PC-9 (cell line): Measurements from ENCODE around the gene SLC7A5. TPM values are rescaled to one million over a fixed set of nuclear protein-coding genes. Genes with fewer than 3 reads are reported as not detected.
"Not testable (repeated sequence)": the region's sequence is repeated elsewhere in the genome, so short reads cannot be mapped to it uniquely, and the experiment has no call there.

Source experiments
- BruUV-seq: library from RNA; stranded (reverse); fragments of 400-500 nt; replicated peaks from 2 replicates; lab custom pipeline; 2021; lab: Mats Ljungman, UMichigan
- CTCF ChIA-PET: fragments of 300-600 bp; sonication (Branson Sonifier 250); formaldehyde crosslinking; loops from one replicate; lab custom pipeline; 2022; ENCODE audit warnings: antibody characterized with exemption; lab: Charles Lee
- POLR2A ChIA-PET: fragments of 300-600 bp; sonication (Branson Sonifier 250); formaldehyde crosslinking; loops from one replicate; lab custom pipeline; 2022; ENCODE audit warnings: antibody characterized with exemption; ENCODE audit not compliant: unreplicated experiment; lab: Charles Lee
- DNase-seq, 2 experiments: peaks; one replicate each; pipeline versions ENCODE4 v3.0.0 to v3.0.0-alpha.2; 2015 to 2022; ENCODE audit warnings: mixed read lengths in 1 of 2
- H2AFZ ChIP-seq: fragments of 200-600 bp; sonication (generic); 2 replicates; pipeline ENCODE4 v1.8.1; 2017; ENCODE audit warnings: antibody characterized with exemption
- H3F3A ChIP-seq: fragments of 200-600 bp; sonication (generic); 2 replicates; pipeline ENCODE4 v1.8.1; 2017; ENCODE audit warnings: antibody characterized with exemption, mild to moderate bottlenecking, low read depth; ENCODE audit not compliant: insufficient read depth
- H3K27ac ChIP-seq: fragments of 200-600 bp; sonication (generic); 2 replicates; pipeline ENCODE4 v1.6.1; 2016; ENCODE audit warnings: mixed run types
- H3K27me3 ChIP-seq: fragments of 200-600 bp; sonication (generic); 2 replicates; pipeline ENCODE4 v1.6.1; 2016; ENCODE audit warnings: low read depth, mixed run types; ENCODE audit not compliant: insufficient read depth
- H3K36me3 ChIP-seq: fragments of 200-600 bp; sonication (generic); 2 replicates; pipeline ENCODE4 v1.6.1; 2016; ENCODE audit warnings: low read depth, mixed run types
- H3K4me1 ChIP-seq: fragments of 200-600 bp; sonication (generic); replicated peaks from 2 replicates; pipeline ENCODE4 v1.6.1; 2016; ENCODE audit warnings: mixed run types; ENCODE audit not compliant: insufficient read depth
- H3K4me2 ChIP-seq: fragments of 200-600 bp; sonication (generic); 2 replicates; pipeline ENCODE4 v1.6.1; 2017; ENCODE audit warnings: mixed run types
- H3K4me3 ChIP-seq: fragments of 200-600 bp; sonication (generic); 2 replicates; pipeline ENCODE4 v1.6.1; 2016; ENCODE audit warnings: mixed run types
- H3K79me2 ChIP-seq: fragments of 200-600 bp; sonication (generic); 2 replicates; pipeline ENCODE4 v1.6.1; 2017; ENCODE audit warnings: low read depth, mixed run types
- H3K9me2 ChIP-seq: fragments of 200-600 bp; sonication (generic); 2 replicates; pipeline ENCODE4 v1.8.1; 2017; ENCODE audit warnings: mild to moderate bottlenecking; ENCODE audit not compliant: insufficient read depth
- H3K9me3 ChIP-seq: fragments of 200-600 bp; sonication (generic); 2 replicates; pipeline ENCODE4 v1.8.1; 2016; ENCODE audit warnings: low read depth; ENCODE audit not compliant: insufficient read depth
- H4K20me1 ChIP-seq: fragments of 200-600 bp; sonication (generic); 2 replicates; pipeline ENCODE4 v1.8.1; 2017; ENCODE audit not compliant: insufficient read depth
- CTCF ChIP-seq: fragments of 200-600 bp; sonication (generic); conservative IDR thresholded peaks from 2 replicates; pipeline ENCODE4 v1.6.1; 2017; ENCODE audit warnings: mixed run types, antibody characterized with exemption, mild to moderate bottlenecking, moderate library complexity
- EZH2 ChIP-seq: fragments of 200-600 bp; sonication (generic); IDR thresholded peaks from 2 replicates; pipeline ENCODE4 v1.8.0; 2017; ENCODE audit warnings: antibody characterized with exemption, low read depth
- intact Hi-C: fragments of 100-400 bp; cut with micrococcal nuclease; formaldehyde crosslinking; loops from one replicate; pipeline ENCODE4 v1.10.0; 2022; ENCODE audit not compliant: unreplicated experiment
- total RNA-seq: library from RNA; stranded (reverse); gene quantifications from 2 replicates; pipeline ENCODE4 v1.2.3, GENCODE V29; 2021

The SLC7A5 gene
- total RNA-seq, 1 experiment from 2014 or later = 496 TPM

- Histone ChIP-seq H3K4me1 (no peaks in the 10 kb centered on the region), H3K79me2 (no peaks in the 10 kb centered on the region), H3K4me3 (no peak overlapping the region), H2AFZ (no peak overlapping the region), H3K9me3 (peaks cover 15% of the 10 kb centered on the region), H3F3A (no peaks in the 10 kb centered on the region), H3K27ac (no peak overlapping the region), H3K4me2 (no peak overlapping the region), H3K27me3 (no peaks in the 10 kb centered on the region), H3K9me2 (no peaks in the 10 kb centered on the region), H3K36me3 (no peaks in the 10 kb centered on the region), H4K20me1 (no peaks in the 10 kb centered on the region)
- intact Hi-C loops = no loop called here
- POLR2A ChIA-PET = no interaction called here
- no peak for TF ChIP-seq CTCF
- TF ChIP-seq EZH2 = no peak
- CTCF ChIA-PET = interaction anchor here (1.0 kb wide), 1 partner anchor 10 kb away, joined by 3 read pairs; no protein-coding TSS in a partner anchor
- BruUV-seq = no TSS peak
- DNase-seq = no peak
These were observed 52.7 kb downstream of the SLC7A5 start for GRCh38 chr16:87816507-87817100.

- H3K27me3 ChIP-seq = no peaks in the 10 kb centered on the region
- intact Hi-C loops = no loop called here
- no peaks in the 10 kb centered on the region for H3F3A ChIP-seq
- no peak for DNase-seq
- BruUV-seq = no TSS peak
- no peaks in the 10 kb centered on the region for H4K20me1 ChIP-seq
- no peak overlapping the region for H3K4me3 ChIP-seq
- no peak overlapping the region for H3K27ac ChIP-seq
- no peak overlapping the region for H3K4me2 ChIP-seq
- no peaks in the 10 kb centered on the region for H3K79me2 ChIP-seq
- TF ChIP-seq CTCF = no peak
- TF ChIP-seq EZH2 = no peak
- no peak overlapping the region for H2AFZ ChIP-seq
- peaks cover 15% of the 10 kb centered on the region for H3K9me3 ChIP-seq
- no peaks in the 10 kb centered on the region for H3K9me2 ChIP-seq
- H3K4me1 ChIP-seq = no peaks in the 10 kb centered on the region
- CTCF ChIA-PET = interaction anchor here (1.0 kb wide), 1 partner anchor 9 kb away, joined by 3 read pairs; no protein-coding TSS in a partner anchor
- POLR2A ChIA-PET = no interaction called here
- H3K36me3 ChIP-seq = no peaks in the 10 kb centered on the region
These were observed 53.7 kb downstream of the SLC7A5 start for GRCh38 chr16:87815567-87815966.

GRCh38 chr16:87812200-87812656 lies 57.1 kb downstream of the SLC7A5 start:
- Histone ChIP-seq H4K20me1 (no peaks in the 10 kb centered on the region), H3K36me3 (no peaks in the 10 kb centered on the region), H3F3A (peaks cover 8% of the 10 kb centered on the region; the same call in 1 of the 2 replicates), H3K27ac (no peak overlapping the region), H3K27me3 (no peaks in the 10 kb centered on the region), H3K9me3 (peaks cover 7% of the 10 kb centered on the region; the same call in 1 of the 2 replicates), H3K4me3 (no peak overlapping the region), H3K9me2 (no peaks in the 10 kb centered on the region), H3K4me1 (peaks cover 7% of the 10 kb centered on the region), H2AFZ (no peak overlapping the region), H3K79me2 (no peaks in the 10 kb centered on the region), H3K4me2 (no peak overlapping the region)
- no peak for DNase-seq
- POLR2A ChIA-PET = no interaction called here
- intact Hi-C loops = no loop called here
- CTCF ChIA-PET = no interaction called here
- TF ChIP-seq EZH2 = no peak
- TF ChIP-seq CTCF = no peak
- BruUV-seq = no TSS peak

- H3K4me2 ChIP-seq, H3K36me3 ChIP-seq, DNase-seq, BruUV-seq, H2AFZ ChIP-seq, H3K79me2 ChIP-seq, POLR2A ChIA-PET, intact Hi-C loops, H3K27ac ChIP-seq, H3K4me3 ChIP-seq, H3K27me3 ChIP-seq, H4K20me1 ChIP-seq, H3K9me3 ChIP-seq, H3K9me2 ChIP-seq, CTCF ChIA-PET: not testable (repeated sequence)
- H3K4me1 ChIP-seq = peaks cover 12% of the 10 kb centered on the region
- H3F3A ChIP-seq = peaks cover 11% of the 10 kb centered on the region
These were observed 57.9 kb downstream of the SLC7A5 start for GRCh38 chr16:87811454-87811853.
